Measurements from ENCODE around the gene NIP7.

GRCh38 chr16:69319381-69319780, 20.2 kb upstream of the NIP7 start:
- TF ChIP-seq JUND (IDR thresholded peaks at IDR 0.05; ENCODE audit: low read length) (no peak), HDAC2 (IDR thresholded peaks at IDR 0.05; ENCODE audit: borderline replicate concordance in 1 of 2, low read depth in 2 of 2, low read length in 2 of 2) (no peak), NANOG (IDR thresholded peaks at IDR 0.05; ENCODE audit: insufficient read depth, low read depth, low read length, poor library complexity, severe bottlenecking) (no peak), CTCF (IDR thresholded peaks at IDR 0.05; ENCODE audit: control extremely low read depth in 1 of 3, insufficient read depth in 1 of 3, low read depth in 1 of 3, low read length in 3 of 3) (no peak), MAX (IDR thresholded peaks at IDR 0.05) (no peak), POLR2AphosphoS5 (IDR thresholded peaks at IDR 0.05; ENCODE audit: low read depth, low read length) (no peak), ZNF274 (IDR thresholded peaks at IDR 0.05; ENCODE audit: borderline replicate concordance, extremely low read depth, low read length) (no peak)
